Measurements from ENCODE around the gene C5orf24. TPM values are rescaled to one million over a fixed set of nuclear protein-coding genes. Genes with fewer than 3 reads are reported as not detected.

Gene C5orf24
- total RNA-seq, 1 experiment from 2014 or later = 22.5 TPM

DNA sequence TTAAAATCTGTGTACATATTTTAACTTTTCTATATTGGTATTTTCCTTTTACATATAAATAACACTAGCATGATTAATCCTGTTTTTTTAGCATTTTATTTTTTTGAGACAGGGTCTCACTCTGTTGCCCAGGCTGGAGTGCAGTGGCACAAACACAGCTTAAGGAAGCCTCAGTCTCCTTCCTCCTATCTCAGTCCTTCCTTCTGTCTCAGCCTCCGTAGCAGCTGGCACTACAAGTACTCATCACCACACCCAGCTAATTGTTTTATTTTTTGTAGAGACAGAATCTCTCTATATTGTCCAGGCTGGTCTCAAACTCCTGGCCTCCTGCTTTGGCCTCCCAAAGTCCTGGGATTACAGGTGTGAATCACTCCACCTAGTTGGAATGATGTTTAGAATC lies 1.5 kb upstream of the C5orf24 start:
- H3K4me1 Mint-ChIP-seq = peaks cover 15 to 18% of the 10 kb centered on the region in 2 experiments
- peak overlapping the region in 1 of 2 experiments; percentile 88; a peak in 1 of 5 replicates for H3K4me3 Mint-ChIP-seq
- H2AFZ ChIP-seq (ENCODE audit: low read length) = no peak overlapping the region

More for the DNA sequence above, 1.5 kb upstream of the C5orf24 start:
- Histone ChIP-seq H3K79me1 (ENCODE audit: insufficient read depth, low read depth, low read length, poor library complexity, severe bottlenecking) (no peaks in the 10 kb centered on the region), H3K27ac (ENCODE audit: insufficient read length, low read depth, low read length) (no peak overlapping the region), H3K27me3 (ENCODE audit: insufficient read depth, low read length) (no peaks in the 10 kb centered on the region), H2BK5ac (ENCODE audit: insufficient read length, low read length) (no peak overlapping the region), H4K5ac (ENCODE audit: insufficient read length, low read depth, low read length) (no peak overlapping the region), H2BK120ac (ENCODE audit: low read depth, low read length, poor library complexity, severe bottlenecking) (no peak overlapping the region), H3K18ac (ENCODE audit: insufficient read length, low read depth, low read length) (no peak overlapping the region), H2BK12ac (ENCODE audit: insufficient read length, low read depth, low read length) (no peak overlapping the region), H4K91ac (ENCODE audit: insufficient read length, low read depth, low read length) (no peak overlapping the region), H3K4me2 (ENCODE audit: insufficient read depth, insufficient read length, low read length) (no peak overlapping the region), H3K79me2 (ENCODE audit: insufficient read depth, low read length) (no peaks in the 10 kb centered on the region), H3K9ac (ENCODE audit: extremely low read depth, insufficient read length, low read length) (no peak overlapping the region), H3K56ac (ENCODE audit: insufficient read length, low read depth, low read length) (no peak overlapping the region), H3K4me1 (ENCODE audit: insufficient read depth, low read length) (no peaks in the 10 kb centered on the region), H3K14ac (ENCODE audit: insufficient read depth, low read length) (no peak overlapping the region), H3K9me3 (ENCODE audit: control insufficient read depth, low read depth, low read length) (no peaks in the 10 kb centered on the region), H2AK5ac (ENCODE audit: insufficient read length, low read length) (no peak overlapping the region), H4K8ac (replicated peaks; ENCODE audit: insufficient read length, low read depth, low read length) (no peak overlapping the region), H3T11ph (ENCODE audit: low read length) (no peak overlapping the region), H2BK15ac (ENCODE audit: low read depth, low read length) (no peak overlapping the region), H3K23ac (ENCODE audit: insufficient read length, low read depth, low read length) (no peak overlapping the region), H3K4ac (ENCODE audit: low read depth, low read length) (no peak overlapping the region), H2BK20ac (ENCODE audit: low read depth, low read length, poor library complexity, severe bottlenecking) (no peak overlapping the region), H4K20me1 (ENCODE audit: control insufficient read depth, insufficient read depth, insufficient read length) (no peaks in the 10 kb centered on the region), H3K23me2 (ENCODE audit: insufficient read length, low read depth, low read length, poor library complexity, severe bottlenecking) (no peaks in the 10 kb centered on the region)
- DNase-seq = no peak
- no CpG with 5 or more reads among the region's 1 CpG for WGBS (ENCODE audit: extremely low coverage, insufficient read length, low lambda C conversion rate)
- Mint-ChIP-seq H3K36me3 (ENCODE audit: insufficient read depth in 1 of 3, low read depth in 3 of 3) (peaks cover 7 to 32% (median 18%) of the 10 kb centered on the region in 3 experiments; a peak in 6 of 7 replicates), H3K27me3 (ENCODE audit: low read depth) (no peaks in the 10 kb centered on the region), H3K9me3 (no peaks in the 10 kb centered on the region), H3K27ac (no peak overlapping the region)
- TF ChIP-seq, protein P1, sequence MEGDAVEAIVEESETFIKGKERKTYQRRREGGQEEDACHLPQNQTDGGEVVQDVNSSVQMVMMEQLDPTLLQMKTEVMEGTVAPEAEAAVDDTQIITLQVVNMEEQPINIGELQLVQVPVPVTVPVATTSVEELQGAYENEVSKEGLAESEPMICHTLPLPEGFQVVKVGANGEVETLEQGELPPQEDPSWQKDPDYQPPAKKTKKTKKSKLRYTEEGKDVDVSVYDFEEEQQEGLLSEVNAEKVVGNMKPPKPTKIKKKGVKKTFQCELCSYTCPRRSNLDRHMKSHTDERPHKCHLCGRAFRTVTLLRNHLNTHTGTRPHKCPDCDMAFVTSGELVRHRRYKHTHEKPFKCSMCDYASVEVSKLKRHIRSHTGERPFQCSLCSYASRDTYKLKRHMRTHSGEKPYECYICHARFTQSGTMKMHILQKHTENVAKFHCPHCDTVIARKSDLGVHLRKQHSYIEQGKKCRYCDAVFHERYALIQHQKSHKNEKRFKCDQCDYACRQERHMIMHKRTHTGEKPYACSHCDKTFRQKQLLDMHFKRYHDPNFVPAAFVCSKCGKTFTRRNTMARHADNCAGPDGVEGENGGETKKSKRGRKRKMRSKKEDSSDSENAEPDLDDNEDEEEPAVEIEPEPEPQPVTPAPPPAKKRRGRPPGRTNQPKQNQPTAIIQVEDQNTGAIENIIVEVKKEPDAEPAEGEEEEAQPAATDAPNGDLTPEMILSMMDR (conservative IDR thresholded peaks at IDR 0.05) = no peak

All from H9 (cell line).